Fibroblast of lung (primary cell): ENCODE measurements around the gene NBPF1. TPM values are rescaled to one million over a fixed set of nuclear protein-coding genes. Genes with fewer than 3 reads are reported as not detected.
"Not testable (repeated sequence)": the region's sequence is repeated elsewhere in the genome, so short reads cannot be mapped to it uniquely, and the experiment has no call there.

Experiments
- DNase-seq, 2 donors: peaks; one replicate each; pipeline versions ENCODE4 v3.0.0 to v3.0.0-alpha.2; 2010; ENCODE audit warnings: low read depth in 2 of 2
- H2AFZ ChIP-seq: 2 replicates; pipeline ENCODE4 v1.5.1; 2012; ENCODE audit warnings: low read length, control low read depth, inconsistent platforms
- H3K27ac ChIP-seq: 2 replicates; pipeline ENCODE4 v1.5.1; 2011; ENCODE audit warnings: low read length, control low read depth; ENCODE audit not compliant: insufficient read depth
- H3K27me3 ChIP-seq: 2 replicates; pipeline ENCODE4 v1.5.1; 2011; ENCODE audit warnings: mild to moderate bottlenecking, low read length; ENCODE audit not compliant: control insufficient read depth, insufficient read depth
- H3K36me3 ChIP-seq: 2 replicates; pipeline ENCODE4 v1.5.1; 2011; ENCODE audit warnings: low read length; ENCODE audit not compliant: control insufficient read depth, insufficient read depth
- H3K4me1 ChIP-seq: 2 replicates; pipeline ENCODE4 v1.5.1; 2011; ENCODE audit warnings: low read length; ENCODE audit not compliant: control insufficient read depth, insufficient read depth; ENCODE audit errors: extremely low read depth
- H3K4me2 ChIP-seq: 2 replicates; pipeline ENCODE4 v1.5.1; 2011; ENCODE audit warnings: low read length, control low read depth; ENCODE audit not compliant: insufficient read depth; ENCODE audit errors: extremely low read depth
- H3K4me3 ChIP-seq, 4 experiments: fragments of 200-600 bp in 1 of 4; sonication (generic) in 1 of 4; replicated peaks in 1 of 4; 2 replicates each; pipeline ENCODE4 v1.5.1; 2011 to 2016; ENCODE audit warnings: low read length in 4 of 4, low read depth in 3 of 4, mild to moderate bottlenecking in 3 of 4, control low read depth in 2 of 4, inconsistent platforms in 1 of 4, mixed read lengths in 1 of 4; ENCODE audit not compliant: insufficient read depth in 1 of 4; ENCODE audit errors: control extremely low read depth in 1 of 4
- H3K79me2 ChIP-seq: 2 replicates; pipeline ENCODE4 v1.5.1; 2012; ENCODE audit warnings: mild to moderate bottlenecking, low read length, inconsistent platforms; ENCODE audit not compliant: control insufficient read depth, insufficient read depth
- H3K9ac ChIP-seq: 2 replicates; pipeline ENCODE4 v1.5.1; 2011; ENCODE audit warnings: mild to moderate bottlenecking, low read length, control low read depth; ENCODE audit not compliant: insufficient read depth
- H3K9me3 ChIP-seq: 2 replicates; pipeline ENCODE4 v1.5.1; 2012; ENCODE audit warnings: low read depth, low read length; ENCODE audit not compliant: control insufficient read depth, insufficient read depth
- H4K20me1 ChIP-seq: 2 replicates; pipeline ENCODE4 v1.5.1; 2011; ENCODE audit warnings: low read length; ENCODE audit not compliant: control insufficient read depth, insufficient read depth; ENCODE audit errors: extremely low read depth
- EZH2 ChIP-seq: IDR thresholded peaks from 2 replicates; pipeline ENCODE4 v1.5.1; 2012; ENCODE audit warnings: low read length, control low read depth, mild to moderate bottlenecking; ENCODE audit errors: missing control alignments
- polyA plus RNA-seq, 2 donors: library from polyadenylated mRNA; depleted of rRNA in 1 of 2; stranded (reverse) in 1 of 2; unstranded in 1 of 2; fragments of >200 nt; gene quantifications; 2 replicates each; pipeline ENCODE4 v1.2.1, GENCODE V29; 2011 to 2012; ENCODE audit warnings: missing spikeins in 1 of 2
- total RNA-seq: library from RNA; depleted of rRNA; stranded (reverse); fragments of >200 nt; gene quantifications from 2 replicates; pipeline ENCODE4 v1.2.1, GENCODE V29; 2014

NBPF1 gene
- total and polyA plus RNA-seq, 2 donors (not counting 1 experiment from before 2014, with no cell fraction given): 25.3 to 92.3 TPM

DNA sequence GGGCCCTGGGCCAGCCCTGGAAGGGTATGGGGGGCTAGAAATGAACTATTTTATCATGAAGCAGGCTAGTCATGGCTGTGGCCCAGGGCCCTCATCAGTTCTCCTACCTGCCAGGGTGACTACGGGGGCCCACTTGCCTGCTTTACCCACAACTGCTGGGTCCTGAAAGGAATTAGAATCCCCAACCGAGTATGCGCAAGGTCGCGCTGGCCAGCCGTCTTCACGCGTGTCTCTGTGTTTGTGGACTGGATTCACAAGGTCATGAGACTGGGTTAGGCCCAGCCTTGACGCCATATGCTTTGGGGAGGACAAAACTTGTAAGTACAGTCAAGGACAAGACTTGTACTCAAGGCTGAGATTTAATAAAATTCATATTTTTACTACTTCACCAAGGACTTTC, 36.6 kb upstream of the NBPF1 start:
- not testable (repeated sequence) for H3K9me3 ChIP-seq, H3K79me2 ChIP-seq, H3K4me1 ChIP-seq, H3K9ac ChIP-seq, H3K4me2 ChIP-seq, H4K20me1 ChIP-seq, H2AFZ ChIP-seq, H3K36me3 ChIP-seq, H3K27me3 ChIP-seq, H3K4me3 ChIP-seq, H3K27ac ChIP-seq, DNase-seq

- not testable (repeated sequence) for H3K4me2 ChIP-seq, H3K79me2 ChIP-seq, H3K4me1 ChIP-seq, H3K27me3 ChIP-seq, H3K9ac ChIP-seq, H3K27ac ChIP-seq, H3K4me3 ChIP-seq, H2AFZ ChIP-seq, H3K9me3 ChIP-seq, H4K20me1 ChIP-seq, H3K36me3 ChIP-seq, DNase-seq
Measured at GRCh38 chr1:16649390-16649789, 36.0 kb upstream of the NBPF1 start.

DNA sequence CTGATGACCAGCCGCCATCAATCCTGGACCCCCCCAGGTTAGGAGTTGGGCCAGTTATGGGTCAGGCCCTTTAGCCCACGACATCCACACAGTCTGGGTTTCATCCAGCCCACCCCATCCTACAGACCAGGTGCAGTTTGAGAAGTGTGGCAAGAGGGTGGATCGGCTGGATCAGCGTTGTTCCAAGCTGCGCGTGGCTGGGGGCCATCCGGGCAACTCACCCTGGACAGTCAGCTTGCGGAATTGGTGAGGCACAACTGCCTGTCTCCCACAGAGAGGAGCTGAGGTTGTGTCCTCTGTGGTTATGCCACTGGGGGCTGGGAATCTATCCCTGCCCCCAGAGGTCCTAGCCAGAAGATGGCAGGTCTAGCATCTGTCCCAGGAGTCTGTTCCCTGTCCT, 35.4 kb upstream of the NBPF1 start:
- not testable (repeated sequence) for H3K9me3 ChIP-seq, H3K27ac ChIP-seq, H3K4me3 ChIP-seq, H3K4me1 ChIP-seq, H3K27me3 ChIP-seq, H3K36me3 ChIP-seq, H3K79me2 ChIP-seq, DNase-seq, H3K9ac ChIP-seq, H2AFZ ChIP-seq, H4K20me1 ChIP-seq, H3K4me2 ChIP-seq

DNA sequence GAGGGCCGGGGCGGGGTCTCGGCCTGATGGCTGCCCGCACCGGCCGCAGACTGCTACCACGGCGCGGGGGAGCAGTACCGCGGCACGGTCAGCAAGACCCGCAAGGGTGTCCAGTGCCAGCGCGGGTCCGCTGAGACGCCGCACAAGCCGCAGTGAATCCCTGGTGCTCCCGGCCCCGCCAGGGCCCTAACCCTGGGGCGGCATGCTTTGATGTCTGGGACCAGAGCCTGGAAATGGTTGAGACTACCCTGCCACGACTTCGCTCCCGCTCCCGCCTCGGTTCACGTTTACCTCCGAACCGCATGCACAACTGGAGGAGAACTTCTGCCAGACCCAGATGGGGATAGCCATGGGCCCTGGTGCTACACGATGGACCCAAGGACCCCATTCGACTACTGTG, 34.9 kb upstream of the NBPF1 start:
- H2AFZ ChIP-seq, H3K4me3 ChIP-seq, H3K9ac ChIP-seq, H3K4me2 ChIP-seq, H3K4me1 ChIP-seq, H3K36me3 ChIP-seq, DNase-seq, H3K9me3 ChIP-seq, H3K27me3 ChIP-seq, H3K27ac ChIP-seq, H3K79me2 ChIP-seq, H4K20me1 ChIP-seq: not testable (repeated sequence)
- peak; percentile 56 for TF ChIP-seq EZH2
